Glutamatergic neuron (in vitro differentiated cells): Measurements from ENCODE around the gene HOXC13. TPM values are rescaled to one million over a fixed set of nuclear protein-coding genes. Genes with fewer than 3 reads are reported as not detected.

ENCODE experiments used
- DNase-seq: peaks from one replicate; pipeline ENCODE4 v3.0.0; 2022
- H3K27ac Mint-ChIP-seq: one replicate; pipeline ENCODE4 v1.8.0; 2020; ENCODE audit warnings: mild to moderate bottlenecking, mixed read lengths, inconsistent platforms; ENCODE audit not compliant: unreplicated experiment
- H3K27me3 Mint-ChIP-seq: one replicate; pipeline ENCODE4 v1.8.0; 2020; ENCODE audit warnings: mild to moderate bottlenecking, moderate library complexity, mixed read lengths, inconsistent platforms; ENCODE audit not compliant: unreplicated experiment
- H3K36me3 Mint-ChIP-seq: one replicate; pipeline ENCODE4 v1.8.0; 2020; ENCODE audit warnings: mild to moderate bottlenecking, mixed read lengths, inconsistent platforms; ENCODE audit not compliant: unreplicated experiment
- H3K4me1 Mint-ChIP-seq: one replicate; pipeline ENCODE4 v1.8.0; 2020; ENCODE audit warnings: mild to moderate bottlenecking, low read depth, mixed read lengths, inconsistent platforms; ENCODE audit not compliant: unreplicated experiment
- H3K4me3 Mint-ChIP-seq: one replicate; pipeline ENCODE4 v1.8.0; 2020; ENCODE audit warnings: mild to moderate bottlenecking, mixed read lengths, inconsistent platforms; ENCODE audit not compliant: unreplicated experiment
- H3K9me3 Mint-ChIP-seq: one replicate; pipeline ENCODE4 v1.8.0; 2020; ENCODE audit warnings: mild to moderate bottlenecking, moderate library complexity, mixed read lengths, inconsistent platforms; ENCODE audit not compliant: unreplicated experiment
- CTCF ChIP-seq: fragments of 200-600 bp; sonication (generic); IDR thresholded peaks from one replicate; pipeline ENCODE4 v1.5.0; 2021; ENCODE audit not compliant: partially characterized antibody, unreplicated experiment
- total RNA-seq: library from RNA; stranded (reverse); fragmentation: NEBNext Ultra II Directional; extraction: Animal tissue kit (Norgen Biotek cat#: 25700); gene quantifications from one replicate; pipeline ENCODE4 v1.2.1, GENCODE V29; 2021; ENCODE audit not compliant: unreplicated experiment

Gene HOXC13
- total RNA-seq, 1 donor from 2014 or later = not detected

GRCh38 chr12:53952871-53953734 lies 14.5 kb downstream of the HOXC13 start:
- no peak for DNase-seq
- Mint-ChIP-seq H3K4me1 (no peaks in the 10 kb centered on the region), H3K36me3 (no peaks in the 10 kb centered on the region), H3K4me3 (no peak overlapping the region), H3K27ac (no peak overlapping the region), H3K9me3 (peaks cover 3% of the 10 kb centered on the region), H3K27me3 (peaks cover 46% of the 10 kb centered on the region)
- TF ChIP-seq CTCF = no peak

GRCh38 chr12:53953831-53954693 lies 15.4 kb downstream of the HOXC13 start:
- Mint-ChIP-seq H3K36me3 (no peaks in the 10 kb centered on the region), H3K27me3 (peaks cover 50% of the 10 kb centered on the region), H3K4me1 (no peaks in the 10 kb centered on the region), H3K27ac (no peak overlapping the region), H3K4me3 (no peak overlapping the region), H3K9me3 (peaks cover 3% of the 10 kb centered on the region)
- no peak for DNase-seq
- no peak for TF ChIP-seq CTCF

- Mint-ChIP-seq H3K4me3 (no peak within 1 kb of the TSS), H3K36me3 (no peaks in the 10 kb centered on the region), H3K9me3 (peaks cover 2% of the 10 kb centered on the region), H3K27me3 (peaks cover 53% of the 10 kb centered on the region), H3K4me1 (no peaks in the 10 kb centered on the region), H3K27ac (no peak within 1 kb of the TSS)
- no peak for TF ChIP-seq CTCF
- DNase-seq = no peak
Observed at GRCh38 chr12:53954694-53955035, 16.0 kb downstream of the HOXC13 start, which contains the start of gene HOXC12. Gene HOXC12, plus strand, starts transcription at chr12:53954903. Its CDS starts 27 bp downstream, at chr12:53954930.

GRCh38 chr12:53955036-53955775 lies 16.6 kb downstream of the HOXC13 start:
- H3K27me3 Mint-ChIP-seq = peaks cover 52% of the 10 kb centered on the region
- no peak for DNase-seq
- no peak for TF ChIP-seq CTCF
- H3K36me3 Mint-ChIP-seq = peaks cover under 1% of the 10 kb centered on the region
- H3K9me3 Mint-ChIP-seq = peaks cover 3% of the 10 kb centered on the region
- no peak overlapping the region for H3K27ac Mint-ChIP-seq
- no peaks in the 10 kb centered on the region for H3K4me1 Mint-ChIP-seq
- no peak overlapping the region for H3K4me3 Mint-ChIP-seq
